ENCODE data around the gene ST8SIA1. TPM values are rescaled to one million over a fixed set of nuclear protein-coding genes. Genes with fewer than 3 reads are reported as not detected.
A peak's percentile ranks its signal among the peaks of the same experiment; 100 is the strongest.

ST8SIA1 gene
- total and polyA plus RNA-seq, 2 donors (not counting 1 experiment from before 2014, with no cell fraction given) = 0.45 to 23.9 TPM

DNA sequence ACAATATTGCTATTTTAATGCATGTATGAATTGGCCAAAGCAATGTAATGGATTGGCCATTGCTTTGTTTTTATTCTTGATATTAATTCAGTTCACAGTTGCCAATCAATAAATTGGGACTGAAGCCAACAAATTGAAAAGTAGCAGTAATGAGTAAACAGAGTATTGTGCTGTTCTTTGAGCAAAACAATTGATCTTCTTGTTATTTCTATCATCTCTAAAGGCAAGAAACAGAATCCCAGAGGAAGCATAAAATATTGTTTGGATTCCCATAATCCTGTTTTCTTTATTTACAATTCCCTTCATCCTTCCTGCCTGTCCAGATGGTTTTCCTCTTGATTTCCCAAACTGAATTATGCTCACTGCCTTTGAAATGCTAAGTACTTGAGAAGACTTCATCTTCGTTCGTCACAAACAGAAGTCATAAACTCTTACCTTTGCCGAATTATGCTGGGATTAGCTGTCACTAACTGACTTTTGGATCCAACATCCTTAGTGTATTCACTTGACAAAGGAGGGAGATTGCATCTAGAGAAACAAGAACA is 85.9 kb downstream of the ST8SIA1 start:
- DNase-seq (ENCODE audit: low read depth in 2 of 2) = no peak
- TF ChIP-seq CTCF (conservative IDR thresholded peaks at IDR 0.05 in 1 of 2, IDR thresholded peaks at IDR 0.05 in 1 of 2; ENCODE audit: low read depth in 1 of 2, low read length in 2 of 2) = no peak
- TF ChIP-seq EZH2 (IDR thresholded peaks at IDR 0.05; ENCODE audit: low read length, missing control alignments) = no peak
- H3K4me3 ChIP-seq (replicated peaks in 1 of 4; ENCODE audit: control extremely low read depth in 1 of 4, insufficient read depth in 1 of 4, low read depth in 3 of 4, low read length in 4 of 4) = no peak overlapping the region

DNA sequence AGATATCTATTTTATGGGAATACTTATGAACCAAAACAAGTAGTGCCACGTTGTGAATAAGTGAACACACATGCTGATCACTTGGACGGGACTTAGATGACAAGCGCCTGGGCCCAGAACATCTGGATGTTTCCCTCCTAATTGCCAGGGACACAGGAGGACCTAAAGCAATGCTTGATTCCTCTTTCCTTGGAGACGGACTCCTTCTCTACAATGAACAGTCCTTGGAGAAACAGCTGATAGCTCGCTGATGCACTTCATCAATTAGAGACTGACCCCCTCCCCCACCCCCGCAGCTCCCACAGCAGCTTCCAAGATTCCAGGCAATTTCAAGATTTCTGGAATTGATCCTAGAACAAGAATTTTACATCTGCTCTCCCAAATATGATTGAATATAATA is 86.4 kb downstream of the ST8SIA1 start:
- Histone ChIP-seq H3K4me2 (ENCODE audit: extremely low read depth, insufficient read depth, low read length) (no peak overlapping the region), H3K27ac (ENCODE audit: insufficient read depth, low read length) (no peak overlapping the region), H3K4me1 (ENCODE audit: control insufficient read depth, extremely low read depth, insufficient read depth, low read length) (no peaks in the 10 kb centered on the region), H3K4me3 (replicated peaks in 1 of 4; ENCODE audit: control extremely low read depth in 1 of 4, insufficient read depth in 1 of 4, low read depth in 3 of 4, low read length in 4 of 4) (no peak overlapping the region), H3K79me2 (ENCODE audit: control insufficient read depth, insufficient read depth, low read length) (no peaks in the 10 kb centered on the region), H3K36me3 (ENCODE audit: control insufficient read depth, insufficient read depth, low read length) (no peaks in the 10 kb centered on the region), H2AFZ (ENCODE audit: low read length) (no peak overlapping the region), H3K27me3 (ENCODE audit: control insufficient read depth, insufficient read depth, low read length) (no peaks in the 10 kb centered on the region), H3K9ac (ENCODE audit: insufficient read depth, low read length) (no peak overlapping the region), H3K9me3 (ENCODE audit: control insufficient read depth, insufficient read depth, low read depth, low read length) (no peaks in the 10 kb centered on the region), H4K20me1 (ENCODE audit: control insufficient read depth, extremely low read depth, insufficient read depth, low read length) (no peaks in the 10 kb centered on the region)
- TF ChIP-seq EZH2 (IDR thresholded peaks at IDR 0.05; ENCODE audit: low read length, missing control alignments) (no peak), CTCF (conservative IDR thresholded peaks at IDR 0.05 in 1 of 2, IDR thresholded peaks at IDR 0.05 in 1 of 2; ENCODE audit: low read depth in 1 of 2, low read length in 2 of 2) (no peak)
- DNase-seq (ENCODE audit: low read depth in 2 of 2) = peak in 1 of 2 donors; percentile 41

More for the DNA sequence above, 85.9 kb downstream of the ST8SIA1 start:
- no peak overlapping the region for H3K4me2 ChIP-seq (ENCODE audit: extremely low read depth, insufficient read depth, low read length)
- no peaks in the 10 kb centered on the region for H3K4me1 ChIP-seq (ENCODE audit: control insufficient read depth, extremely low read depth, insufficient read depth, low read length)
- no peak overlapping the region for H3K9ac ChIP-seq (ENCODE audit: insufficient read depth, low read length)
- no peaks in the 10 kb centered on the region for H3K9me3 ChIP-seq (ENCODE audit: control insufficient read depth, insufficient read depth, low read depth, low read length)
- no peaks in the 10 kb centered on the region for H3K79me2 ChIP-seq (ENCODE audit: control insufficient read depth, insufficient read depth, low read length)
- no peaks in the 10 kb centered on the region for H4K20me1 ChIP-seq (ENCODE audit: control insufficient read depth, extremely low read depth, insufficient read depth, low read length)
- H3K27me3 ChIP-seq (ENCODE audit: control insufficient read depth, insufficient read depth, low read length) = no peaks in the 10 kb centered on the region
- no peak overlapping the region for H3K27ac ChIP-seq (ENCODE audit: insufficient read depth, low read length)
- no peak overlapping the region for H2AFZ ChIP-seq (ENCODE audit: low read length)
- H3K36me3 ChIP-seq (ENCODE audit: control insufficient read depth, insufficient read depth, low read length) = no peaks in the 10 kb centered on the region

- no peak overlapping the region for H2AFZ ChIP-seq (ENCODE audit: low read length)
- DNase-seq (ENCODE audit: low read depth in 2 of 2) = no peak
- H3K9me3 ChIP-seq (ENCODE audit: control insufficient read depth, insufficient read depth, low read depth, low read length) = no peaks in the 10 kb centered on the region
- H3K9ac ChIP-seq (ENCODE audit: insufficient read depth, low read length) = no peak overlapping the region
- H3K4me1 ChIP-seq (ENCODE audit: control insufficient read depth, extremely low read depth, insufficient read depth, low read length) = no peaks in the 10 kb centered on the region
- H3K27me3 ChIP-seq (ENCODE audit: control insufficient read depth, insufficient read depth, low read length) = no peaks in the 10 kb centered on the region
- H3K4me3 ChIP-seq (replicated peaks in 1 of 4; ENCODE audit: control extremely low read depth in 1 of 4, insufficient read depth in 1 of 4, low read depth in 3 of 4, low read length in 4 of 4) = no peak overlapping the region
- no peaks in the 10 kb centered on the region for H3K36me3 ChIP-seq (ENCODE audit: control insufficient read depth, insufficient read depth, low read length)
- no peaks in the 10 kb centered on the region for H3K79me2 ChIP-seq (ENCODE audit: control insufficient read depth, insufficient read depth, low read length)
- no peaks in the 10 kb centered on the region for H4K20me1 ChIP-seq (ENCODE audit: control insufficient read depth, extremely low read depth, insufficient read depth, low read length)
- no peak overlapping the region for H3K27ac ChIP-seq (ENCODE audit: insufficient read depth, low read length)
- no peak for TF ChIP-seq CTCF (conservative IDR thresholded peaks at IDR 0.05 in 1 of 2, IDR thresholded peaks at IDR 0.05 in 1 of 2; ENCODE audit: low read depth in 1 of 2, low read length in 2 of 2)
- no peak for TF ChIP-seq EZH2 (IDR thresholded peaks at IDR 0.05; ENCODE audit: low read length, missing control alignments)
- no peak overlapping the region for H3K4me2 ChIP-seq (ENCODE audit: extremely low read depth, insufficient read depth, low read length)
These were observed 88.2 kb downstream of the ST8SIA1 start for GRCh38 chr12:22246217-22246846.

All from fibroblast of lung (primary cell).